NCI-H460 (cell line): ENCODE measurements around the gene EVPL. TPM values are rescaled to one million over a fixed set of nuclear protein-coding genes. Genes with fewer than 3 reads are reported as not detected.
"Not testable (repeated sequence)": the region's sequence is repeated elsewhere in the genome, so short reads cannot be mapped to it uniquely, and the experiment has no call there.

Source experiments
- DNase-seq: peaks from one replicate; pipeline ENCODE4 v3.0.0-alpha.2; 2016; ENCODE audit warnings: low read depth; ENCODE audit errors: extremely low read depth
- total RNA-seq: library from RNA; depleted of rRNA; stranded (reverse); fragments of >200 nt; shearing (Covaris generic); gene quantifications from 2 replicates; pipeline ENCODE4 v1.2.3, GENCODE V29; 2014

Gene EVPL
- total RNA-seq, 1 experiment from 2014 or later: 8.0 TPM

DNA sequence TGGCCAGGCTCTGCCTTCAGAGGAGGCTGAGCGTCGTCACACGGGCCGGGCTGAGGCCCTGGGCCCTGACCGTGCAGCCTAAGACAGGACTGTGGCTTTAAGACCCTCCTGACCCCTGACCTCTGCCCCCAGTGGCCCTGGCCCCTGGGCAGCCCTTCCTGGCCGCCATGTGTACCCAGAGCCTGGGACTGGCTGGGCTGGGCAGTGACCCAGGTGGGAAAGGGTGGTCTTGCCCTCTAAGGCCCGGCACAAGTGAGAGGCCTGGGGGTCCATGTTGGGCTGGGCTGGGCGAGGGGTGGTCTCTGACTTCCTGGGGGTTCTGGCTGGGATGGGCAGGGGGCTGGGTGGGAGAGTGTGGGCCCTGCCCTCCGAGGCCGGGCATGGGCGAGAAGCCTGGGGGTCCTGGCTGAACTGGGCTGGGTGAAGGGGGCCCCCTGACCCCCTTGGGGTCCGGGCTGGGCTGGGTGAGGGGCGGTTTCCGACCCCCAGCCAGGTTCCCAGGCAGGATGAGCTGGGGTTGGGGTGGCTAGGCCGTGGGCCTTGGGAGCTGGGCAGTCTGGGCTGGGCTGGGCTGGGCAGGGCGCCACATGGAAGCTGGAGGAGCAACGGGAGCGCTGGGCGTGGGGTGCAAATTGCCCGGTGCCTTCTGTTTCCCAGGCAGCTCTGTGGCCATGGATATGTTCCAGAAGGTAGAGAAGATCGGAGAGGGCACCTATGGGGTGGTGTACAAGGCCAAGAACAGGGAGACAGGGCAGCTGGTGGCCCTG lies 26.2 kb downstream of the EVPL start, which contains the start of gene CDK3:
Gene CDK3 (plus strand): TSS at position 101 of the 767 bp plus-strand sequence. CDS start 571 bp downstream, at position 672.
- DNase-seq: no peak

DNA sequence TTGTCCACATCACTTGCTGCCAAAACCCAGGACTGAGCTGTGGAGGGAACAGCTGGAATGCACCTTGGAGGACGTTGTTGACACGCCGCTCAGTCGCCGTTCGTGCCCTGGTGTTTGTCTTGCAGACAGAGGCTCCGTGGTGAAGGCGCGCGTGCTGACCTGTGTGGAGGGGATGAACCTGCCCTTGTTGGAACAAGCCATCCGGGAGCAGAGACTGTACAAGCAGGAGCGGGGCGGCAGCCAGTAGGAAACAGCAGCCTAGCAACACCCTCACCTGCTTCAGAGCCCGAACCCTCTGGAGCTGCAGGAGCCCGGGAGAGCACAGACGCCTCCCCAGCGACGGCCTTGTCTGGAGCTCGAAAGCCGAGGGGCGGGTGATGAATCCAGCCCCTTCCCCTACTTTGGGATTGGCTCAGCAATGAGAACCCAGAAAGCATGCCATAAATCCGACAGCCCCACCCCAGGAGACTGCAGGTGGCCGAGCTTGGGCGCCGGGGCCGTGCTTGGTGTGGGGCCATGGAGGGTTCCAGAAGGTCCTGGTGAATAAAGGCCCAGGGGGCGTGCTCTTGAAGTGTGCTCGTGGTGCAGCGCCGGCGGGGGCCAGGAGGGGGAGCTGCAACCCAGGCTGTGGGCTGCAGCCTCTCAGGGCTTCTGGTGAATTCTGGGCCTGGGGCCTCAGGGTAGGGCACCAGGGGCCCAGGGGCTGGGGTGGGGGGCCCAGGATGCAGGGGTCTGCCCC lies 26.9 kb downstream of the EVPL start:
- DNase-seq: peak; percentile 48

DNA sequence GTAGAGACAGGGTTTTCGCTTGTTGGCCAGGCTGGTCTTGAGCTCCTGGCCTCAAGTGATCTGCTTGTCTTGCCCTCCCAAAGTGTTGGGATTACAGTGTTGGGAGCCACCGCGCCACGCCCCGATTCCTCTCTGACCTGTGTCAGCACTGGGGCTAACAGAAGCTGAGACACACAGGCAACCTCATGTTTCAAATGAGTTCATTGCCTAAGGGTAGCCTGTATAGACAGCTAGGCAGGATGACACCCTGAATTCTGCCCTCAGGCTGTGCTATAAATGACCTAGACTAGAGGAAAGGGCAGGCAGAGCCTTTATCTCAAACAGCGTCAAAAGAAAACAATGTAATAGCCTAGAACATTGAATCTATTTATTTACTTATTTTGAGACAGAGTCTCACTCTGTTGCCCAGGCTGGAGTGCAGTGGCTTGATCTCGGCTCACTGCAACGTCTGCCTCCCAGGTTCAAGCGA lies 28.7 kb downstream of the EVPL start:
- DNase-seq: no peak

DNA sequence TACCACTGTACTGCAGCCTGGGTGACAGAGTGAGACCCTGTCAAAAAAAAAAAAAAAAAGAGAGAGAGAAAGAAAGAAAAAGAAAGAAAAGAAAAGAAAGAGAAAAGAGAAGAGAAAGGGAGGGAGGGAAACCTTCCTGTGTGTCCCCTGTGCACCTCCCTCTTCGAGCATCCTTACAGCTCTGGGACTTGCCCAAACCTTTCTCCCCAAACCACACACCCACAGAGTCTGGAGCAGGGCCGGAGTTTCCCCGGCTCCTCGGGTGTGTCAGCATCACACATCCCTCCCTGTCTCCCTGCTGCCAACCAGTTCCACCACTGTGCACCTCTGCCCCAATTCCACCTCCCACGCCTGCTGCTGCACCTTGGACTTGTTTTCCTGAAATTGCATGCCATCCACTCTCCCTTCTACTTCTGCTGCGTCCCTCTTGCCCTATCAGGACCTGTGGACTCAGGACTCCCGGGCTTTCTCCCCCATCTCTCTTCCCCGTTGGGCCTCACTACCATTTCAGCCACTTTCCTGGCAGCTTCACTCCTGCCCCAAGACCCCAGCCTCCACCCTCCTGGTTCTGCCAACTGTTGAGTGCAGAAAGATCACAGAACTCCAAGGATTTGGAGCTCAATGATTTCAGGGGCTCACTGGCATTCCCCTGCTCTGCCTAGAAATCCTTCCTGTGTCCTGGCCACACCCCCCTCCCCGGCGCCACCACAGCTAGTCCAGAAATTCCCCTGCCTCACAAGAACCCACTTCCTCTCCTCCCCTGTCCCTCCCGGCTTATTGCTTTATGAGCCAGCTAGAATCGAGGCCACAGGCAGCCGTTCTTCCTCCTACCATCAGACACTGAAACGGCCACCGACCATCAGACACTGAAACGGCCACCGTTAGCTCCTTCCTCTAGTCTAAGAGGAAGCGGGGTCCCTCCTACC lies 30.2 kb downstream of the EVPL start:
- no peak for DNase-seq

DNA sequence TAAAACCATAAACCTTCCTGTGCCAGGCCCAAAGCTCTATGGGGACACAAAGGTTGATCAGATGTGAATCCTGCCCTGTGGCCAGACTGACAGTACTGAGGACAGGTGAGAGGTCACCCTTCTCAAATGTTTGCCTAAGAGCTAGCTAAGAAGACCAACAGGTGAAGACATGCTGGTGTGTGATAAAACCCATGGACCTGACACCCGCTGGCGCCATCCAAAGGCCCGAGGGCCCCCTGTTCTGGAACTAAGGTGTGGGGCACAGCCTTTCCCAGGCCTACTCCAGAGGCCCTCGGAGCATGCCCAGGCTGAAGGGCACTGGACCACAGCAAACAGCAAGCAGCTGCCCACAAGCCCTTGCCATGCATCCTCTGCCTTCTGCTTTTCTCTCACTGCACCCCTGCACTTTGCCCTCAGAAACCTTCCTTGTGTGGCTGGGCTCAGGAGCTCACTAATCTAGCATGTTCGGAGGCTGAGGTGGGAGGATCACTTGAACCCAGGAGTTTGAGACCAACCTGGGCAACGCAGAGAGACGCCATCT lies 31.7 kb downstream of the EVPL start:
- no peak for DNase-seq

DNA sequence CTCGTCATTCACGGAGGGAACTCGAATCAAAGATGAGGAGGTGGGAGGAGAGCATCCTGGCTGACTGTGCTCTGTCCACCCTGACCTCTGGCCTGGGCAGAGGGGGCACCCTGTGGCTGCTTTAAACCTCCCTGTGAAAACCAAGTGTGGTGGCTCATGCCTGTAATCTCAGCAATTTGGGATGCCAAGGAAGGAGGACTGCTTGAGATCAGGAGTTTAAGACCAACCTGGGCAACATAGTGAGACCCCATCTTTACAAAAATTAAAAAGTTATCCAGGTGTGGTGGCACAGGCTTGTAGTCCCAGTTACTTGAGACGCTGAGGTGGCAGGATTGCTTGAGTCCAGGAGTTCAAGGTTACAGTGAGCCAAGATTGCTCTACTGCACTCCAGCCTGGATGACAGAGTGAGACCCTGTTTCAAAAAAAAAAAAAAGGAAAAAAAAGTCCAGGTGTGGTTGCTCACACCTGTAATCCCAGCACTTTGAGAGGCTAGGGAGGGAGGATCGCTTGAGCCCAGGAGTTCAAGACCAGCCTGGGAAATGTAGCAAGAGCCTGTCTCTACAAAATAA lies 32.2 kb downstream of the EVPL start:
- DNase-seq: no peak

DNA sequence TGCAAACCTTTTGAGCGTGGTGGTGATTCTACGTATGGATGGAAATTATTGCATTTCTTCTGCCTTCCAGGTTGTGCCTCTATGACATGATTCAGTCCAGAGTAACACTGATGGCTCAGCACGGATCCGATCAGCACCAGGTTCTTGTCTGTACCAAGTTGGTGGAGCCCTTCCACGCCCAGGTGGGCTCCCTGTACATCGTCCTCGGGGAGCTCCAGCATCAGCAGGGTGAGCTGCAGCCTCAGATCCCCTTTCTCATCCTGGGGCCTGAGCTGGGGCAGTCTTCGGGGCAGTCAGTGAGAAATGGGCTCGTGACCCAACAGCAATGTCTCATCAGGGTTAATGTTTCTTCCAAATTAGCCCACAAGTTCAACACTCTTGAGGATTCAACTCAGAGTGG lies 35.7 kb downstream of the EVPL start:
- no peak for DNase-seq

DNA sequence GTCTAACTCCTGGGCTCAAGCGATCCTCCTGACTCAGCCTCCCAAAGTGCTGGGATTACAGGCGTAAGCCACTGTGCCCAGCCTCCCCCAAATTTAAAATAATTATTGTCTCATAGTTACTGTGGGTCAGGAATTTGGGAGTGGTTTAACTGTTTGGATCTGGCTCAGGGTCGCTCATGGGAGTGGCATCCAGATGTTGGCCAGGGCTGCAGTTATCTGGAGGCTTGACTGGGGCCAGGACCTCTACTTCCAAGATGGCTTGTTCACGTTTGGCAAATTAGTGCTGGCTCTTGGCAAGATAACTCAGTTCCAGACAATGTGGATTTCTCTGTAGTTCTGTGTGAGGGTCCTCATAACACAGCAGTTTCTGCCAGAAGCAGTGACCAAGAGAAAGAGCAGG lies 40.1 kb downstream of the EVPL start:
- DNase-seq: no peak

DNA sequence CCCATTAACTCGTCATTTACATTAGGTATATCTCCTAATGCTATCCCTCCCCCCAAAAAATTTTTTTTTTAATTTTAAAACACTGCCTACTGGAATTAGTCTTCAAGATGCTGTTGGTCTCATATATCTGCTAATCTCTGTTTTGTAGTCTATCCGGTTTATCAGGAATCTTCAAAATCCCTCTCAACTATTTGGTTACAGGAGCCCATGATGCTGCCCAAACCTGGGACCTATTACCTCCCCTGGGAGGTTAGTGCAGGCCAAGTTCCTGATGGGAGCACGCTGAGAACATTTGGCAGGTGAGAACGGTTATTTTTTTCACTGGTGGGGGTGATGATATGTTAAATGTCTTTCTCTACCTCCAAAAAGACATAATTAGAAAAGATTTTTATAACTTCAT lies 41.1 kb downstream of the EVPL start:
- no peak for DNase-seq

DNA sequence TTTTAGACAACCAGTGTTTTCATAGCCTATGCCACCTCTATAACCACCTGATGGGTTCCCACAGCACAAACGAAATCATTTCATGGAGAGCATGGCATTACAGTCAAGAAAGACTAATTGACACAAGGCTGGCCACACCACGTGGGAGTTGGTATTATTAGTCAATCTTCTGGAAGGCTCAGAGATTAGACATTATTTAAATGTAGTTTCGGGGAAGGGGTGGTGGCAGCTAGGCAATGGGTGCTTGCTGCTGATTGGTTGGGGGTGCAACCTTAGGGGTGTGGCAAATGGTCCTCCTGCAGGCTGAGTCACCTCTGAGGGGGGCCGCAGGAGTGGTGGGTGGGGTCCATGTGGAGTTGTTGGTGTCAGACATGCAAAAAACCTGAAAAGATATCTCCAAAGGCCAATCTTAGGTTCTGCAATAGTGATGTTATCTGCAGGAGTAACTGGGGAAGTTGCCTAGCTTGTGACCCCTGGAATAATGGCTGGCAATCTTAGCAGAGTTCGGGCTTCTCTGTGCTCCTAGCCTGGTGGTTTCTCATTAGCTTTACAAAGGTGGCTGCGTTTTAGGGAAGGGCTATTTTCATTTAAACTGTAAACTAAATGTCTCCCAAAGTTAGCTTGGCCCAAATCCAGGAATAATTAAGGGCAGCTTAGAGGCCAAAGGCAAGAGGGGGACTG lies 43.5 kb downstream of the EVPL start:
- no peak for DNase-seq

DNA sequence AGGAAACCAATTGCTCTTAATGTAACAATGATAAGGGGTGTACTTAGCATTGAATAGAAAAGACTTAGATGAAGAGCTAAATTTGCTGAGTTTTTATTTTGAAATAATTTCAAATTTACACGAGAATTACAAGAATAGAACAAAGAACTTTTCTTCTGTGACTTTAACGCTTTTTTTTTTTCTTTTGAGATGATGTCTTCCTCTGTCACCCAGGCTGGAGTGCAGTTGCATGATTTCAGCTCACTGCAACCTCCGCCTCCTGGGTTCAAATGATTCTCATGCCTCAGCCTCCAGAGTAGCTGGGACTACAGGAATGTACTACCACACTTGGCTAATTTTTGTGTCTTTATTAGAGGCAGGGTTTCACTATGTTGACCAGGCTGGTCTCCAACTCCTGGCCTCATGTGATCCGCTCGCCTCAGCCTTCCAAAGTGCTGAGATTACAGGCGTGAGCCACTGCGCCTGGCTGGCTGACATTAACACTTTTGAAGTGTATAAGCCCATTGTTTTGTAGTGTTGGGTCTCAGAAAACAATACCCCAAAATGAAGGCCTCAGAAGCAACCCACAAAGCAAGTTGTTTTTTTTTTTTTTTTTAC lies 46.0 kb downstream of the EVPL start:
- DNase-seq: no peak

DNA sequence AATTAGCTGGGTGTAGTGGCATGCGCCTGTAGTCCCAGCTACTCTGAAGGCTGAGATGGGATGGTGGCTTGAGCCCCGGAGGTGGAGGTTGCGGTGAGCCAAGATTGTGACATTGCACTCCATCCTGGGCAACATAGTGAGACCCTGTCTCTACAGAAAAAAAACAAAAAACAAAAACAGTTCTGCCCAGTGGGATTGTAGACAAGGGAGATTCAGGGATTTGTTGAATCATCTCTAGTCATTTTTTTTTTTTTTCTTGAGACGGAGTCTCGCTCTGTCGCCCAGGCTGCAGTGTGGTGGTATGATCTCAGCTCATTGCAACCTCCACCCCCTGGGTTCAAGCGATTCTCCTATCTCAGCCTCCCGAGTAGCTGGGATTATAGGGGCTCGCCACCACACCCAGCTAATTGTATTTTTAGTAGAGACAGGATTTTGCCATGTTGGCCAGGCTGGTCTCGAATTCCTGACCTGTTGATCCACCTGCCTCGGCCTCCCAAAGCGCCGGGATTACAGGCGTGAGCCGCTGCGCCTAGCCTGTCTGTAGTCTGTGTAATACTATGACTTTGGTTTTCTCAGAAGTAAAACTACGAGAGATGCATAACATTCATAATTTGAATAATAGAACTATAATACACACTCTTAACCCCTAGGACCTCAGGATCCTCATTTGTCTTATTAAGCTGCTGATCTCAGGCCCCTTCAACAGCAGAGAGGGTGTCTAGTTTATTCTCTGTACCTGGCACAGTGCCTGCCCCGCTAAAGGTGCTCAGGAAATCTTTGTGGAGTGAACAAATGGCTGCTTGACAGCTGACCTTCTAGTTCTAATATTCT lies 46.7 kb downstream of the EVPL start:
- no peak for DNase-seq

DNA sequence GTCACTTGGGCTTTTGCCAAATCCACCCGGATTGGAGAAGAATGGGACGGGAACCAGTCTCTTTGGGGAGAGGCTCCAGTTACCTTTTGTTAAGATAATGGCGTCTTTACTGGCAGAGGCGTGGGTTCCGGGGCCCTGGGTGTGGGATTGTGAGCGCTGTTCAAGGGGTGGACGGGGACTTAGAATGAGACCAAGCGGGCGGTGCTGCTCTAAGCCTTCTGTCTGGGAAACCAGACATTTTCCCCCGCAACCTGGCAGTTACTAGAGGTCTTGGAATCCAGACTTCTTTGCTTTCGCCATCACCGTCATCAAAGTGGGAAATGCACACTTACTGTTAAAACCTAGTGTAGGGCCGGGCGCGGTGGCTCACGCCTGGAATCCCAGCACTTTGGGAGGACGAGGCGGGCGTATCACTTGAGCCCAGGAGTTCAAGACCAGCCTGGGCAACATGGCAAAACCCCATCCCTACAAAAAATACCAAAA lies 47.4 kb downstream of the EVPL start:
- DNase-seq: peak; percentile 33

DNA sequence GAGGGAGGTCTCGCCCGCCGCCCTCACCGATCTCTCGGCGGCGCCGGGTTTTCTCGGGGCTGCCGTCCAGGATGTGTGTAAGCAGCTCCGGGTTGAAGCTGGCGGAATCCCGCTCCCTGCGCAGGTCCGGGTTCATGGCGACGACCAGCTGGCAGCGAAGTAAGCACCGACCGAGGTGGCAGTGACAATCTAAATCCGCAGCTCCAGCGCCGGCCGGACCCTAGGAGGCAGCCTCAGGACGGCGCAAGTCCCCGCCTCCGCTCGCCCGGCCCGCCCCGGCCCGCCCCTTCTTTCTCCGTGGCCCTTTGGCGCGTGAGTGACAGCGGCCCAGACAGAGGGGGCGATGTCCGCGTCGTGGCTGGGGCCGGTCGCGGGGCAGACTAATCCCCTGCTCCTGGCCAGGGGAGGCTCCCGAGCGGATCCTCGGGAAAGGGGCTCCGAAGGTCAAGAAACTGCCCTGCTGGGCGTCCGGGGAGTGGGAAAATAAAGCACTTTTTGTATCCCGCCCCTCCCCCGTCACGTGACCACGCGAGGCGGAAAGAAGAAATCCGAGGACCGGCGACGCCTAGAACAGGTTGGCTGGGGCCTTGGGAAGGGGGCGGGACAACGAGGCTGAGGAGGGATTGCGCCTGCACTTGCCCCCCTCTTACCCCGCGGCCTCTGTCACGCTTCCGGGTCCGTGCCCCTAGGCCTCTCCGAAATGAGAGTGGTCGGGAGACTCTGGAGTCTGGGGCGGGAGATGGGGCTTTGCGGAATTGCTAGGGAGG lies 48.0 kb downstream of the EVPL start, which contains the start of the genes ACOX1 and TEN1:
Gene ACOX1 (minus strand): TSS at position 229 of the 767 bp plus-strand sequence. CDS start 93 bp downstream, at position 136.
Gene TEN1 (plus strand): TSS at position 303 of the 767 bp plus-strand sequence. CDS start 6,953 bp downstream, outside the sequence.
- peak; percentile 96 for DNase-seq

DNA sequence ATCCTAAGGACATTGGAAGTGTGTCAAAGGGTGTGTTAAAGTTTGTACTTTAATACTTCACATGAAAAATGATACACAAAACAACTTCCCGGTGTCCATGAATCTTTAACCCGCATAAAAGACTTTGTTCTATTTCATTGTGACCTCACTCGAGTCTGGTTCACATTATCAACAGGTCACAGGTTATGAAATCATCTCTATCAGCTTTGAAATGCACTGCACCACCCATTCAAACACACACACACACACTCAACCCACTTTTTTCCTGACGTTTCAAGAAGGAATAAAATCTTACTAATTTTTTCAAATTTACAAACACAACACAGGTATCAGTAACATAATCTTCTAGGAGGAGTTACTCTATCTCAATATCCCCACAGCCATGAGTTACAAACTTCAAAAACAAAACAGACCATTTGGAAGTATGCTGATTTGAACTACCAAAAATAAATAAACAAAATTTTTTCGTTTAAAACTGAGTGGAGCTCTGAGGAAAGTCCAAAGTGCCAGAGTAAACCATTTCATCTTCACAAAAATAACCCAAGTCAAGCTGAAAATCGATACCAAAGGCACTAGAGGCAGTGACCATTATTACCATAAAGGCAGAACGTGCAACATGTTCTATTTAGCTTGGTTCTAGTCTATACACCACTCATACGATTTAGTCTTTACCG lies 50.8 kb downstream of the EVPL start:
- no peak for DNase-seq

DNA sequence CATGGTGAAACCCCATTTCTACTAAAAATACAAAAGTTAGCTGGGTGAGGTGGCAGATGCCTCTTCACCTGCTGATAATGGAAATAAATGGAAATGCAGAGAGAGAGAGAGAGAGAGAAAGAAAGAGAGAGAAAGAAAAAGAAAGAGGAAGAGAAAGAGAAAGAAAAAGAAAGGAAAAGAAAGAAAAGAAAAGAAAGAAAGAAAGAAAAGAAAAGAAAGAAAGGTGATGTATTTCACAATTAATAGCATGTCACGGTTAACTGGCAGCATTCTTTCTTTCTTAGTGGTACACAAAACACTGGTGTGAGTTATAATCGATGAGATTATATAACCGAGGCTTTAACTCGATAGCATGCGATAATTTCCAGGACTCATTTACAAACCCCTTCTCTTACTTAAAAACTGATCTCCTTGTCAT lies 51.3 kb downstream of the EVPL start:
- no peak for DNase-seq

DNA sequence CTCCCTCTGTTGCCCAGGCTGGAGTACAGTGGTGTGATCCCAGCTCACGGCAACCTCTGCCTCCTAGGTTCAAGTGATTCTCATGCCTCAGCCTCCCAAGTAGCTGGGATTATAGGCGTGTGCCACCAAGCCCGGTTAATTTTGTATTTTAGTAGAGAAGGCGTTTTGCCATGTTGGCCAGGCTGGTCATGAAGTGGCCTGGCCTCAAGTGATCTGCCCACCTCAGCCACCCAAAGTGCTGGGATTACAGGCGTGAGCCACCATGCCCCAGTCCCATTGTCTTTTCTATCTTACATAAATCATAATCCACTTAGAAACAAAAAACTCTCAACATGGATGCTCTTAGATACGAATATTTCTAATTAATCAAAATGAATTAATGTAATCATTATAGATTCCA lies 51.9 kb downstream of the EVPL start:
- DNase-seq: not testable (repeated sequence)
